OCI-LY3 (cell line): Measurements from ENCODE around the gene LDAH.

Source experiments
- H2AFZ ChIP-seq: fragments of 200-600, 300-600 bp; shearing (Covaris generic); 2 replicates; pipeline ENCODE4 v1.6.0; 2014; ENCODE audit warnings: antibody characterized with exemption, low read depth, low read length
- H3K27ac ChIP-seq: fragments of 200-600, 300-600 bp; sonication (generic); 2 replicates; pipeline ENCODE4 v1.5.1; 2014; ENCODE audit warnings: mild to moderate bottlenecking, low read length, moderate library complexity, mixed read lengths
- H3K27me3 ChIP-seq: fragments of 200-600, 300-600 bp; sonication (generic); 2 replicates; pipeline ENCODE4 v1.6.1; 2014; ENCODE audit warnings: low read depth, low read length, mixed read lengths
- H3K36me3 ChIP-seq: fragments of 200-600, 300-600 bp; sonication (generic); replicated peaks from 2 replicates; pipeline ENCODE3; 2014; ENCODE audit warnings: low read depth, low read length, mixed read lengths
- H3K4me1 ChIP-seq: fragments of 300-600, 200-600 bp; sonication (generic); 2 replicates; pipeline ENCODE4 v1.6.1; 2014; ENCODE audit warnings: low read length, mixed read lengths
- H3K4me2 ChIP-seq: fragments of 200-600, 300-600 bp; sonication (generic); 2 replicates; pipeline ENCODE4 v1.6.1; 2014; ENCODE audit warnings: low read length, mixed read lengths
- H3K4me3 ChIP-seq: fragments of 300-600, 200-600 bp; sonication (generic); 2 replicates; pipeline ENCODE4 v1.5.1; 2014; ENCODE audit warnings: antibody characterized with exemption, mild to moderate bottlenecking, low read length, moderate library complexity
- H3K79me2 ChIP-seq: fragments of 300-600, 200-600 bp; shearing (Covaris generic); 2 replicates; pipeline ENCODE4 v1.6.1; 2014; ENCODE audit warnings: mild to moderate bottlenecking, low read length, mixed read lengths
- H3K9ac ChIP-seq: fragments of 300-600, 200-600 bp; shearing (Covaris generic); 2 replicates; pipeline ENCODE4 v1.6.0; 2014; ENCODE audit warnings: mild to moderate bottlenecking, low read length, moderate library complexity
- H3K9me3 ChIP-seq: fragments of 200-600, 300-600 bp; shearing (Covaris generic); 2 replicates; pipeline ENCODE4 v1.6.1; 2014; ENCODE audit warnings: low read length, mixed read lengths; ENCODE audit not compliant: insufficient read depth
- H4K20me1 ChIP-seq: fragments of 200-600, 300-600 bp; sonication (generic); 2 replicates; pipeline ENCODE4 v1.6.1; 2016; ENCODE audit warnings: low read length, mixed read lengths; ENCODE audit not compliant: insufficient read depth
- CTCF ChIP-seq: fragments of 200-600, 300-600 bp; sonication (generic); IDR thresholded peaks from 2 replicates; pipeline ENCODE4 v1.5.1; 2014; ENCODE audit warnings: antibody characterized with exemption, low read length, low read depth
- EZH2phosphoT487 ChIP-seq: fragments of 200-600 bp; shearing (Covaris generic); IDR thresholded peaks from 2 replicates; pipeline ENCODE4 v1.6.1; 2018; ENCODE audit warnings: antibody characterized with exemption, mixed run types, low read depth

The LDAH gene

DNA sequence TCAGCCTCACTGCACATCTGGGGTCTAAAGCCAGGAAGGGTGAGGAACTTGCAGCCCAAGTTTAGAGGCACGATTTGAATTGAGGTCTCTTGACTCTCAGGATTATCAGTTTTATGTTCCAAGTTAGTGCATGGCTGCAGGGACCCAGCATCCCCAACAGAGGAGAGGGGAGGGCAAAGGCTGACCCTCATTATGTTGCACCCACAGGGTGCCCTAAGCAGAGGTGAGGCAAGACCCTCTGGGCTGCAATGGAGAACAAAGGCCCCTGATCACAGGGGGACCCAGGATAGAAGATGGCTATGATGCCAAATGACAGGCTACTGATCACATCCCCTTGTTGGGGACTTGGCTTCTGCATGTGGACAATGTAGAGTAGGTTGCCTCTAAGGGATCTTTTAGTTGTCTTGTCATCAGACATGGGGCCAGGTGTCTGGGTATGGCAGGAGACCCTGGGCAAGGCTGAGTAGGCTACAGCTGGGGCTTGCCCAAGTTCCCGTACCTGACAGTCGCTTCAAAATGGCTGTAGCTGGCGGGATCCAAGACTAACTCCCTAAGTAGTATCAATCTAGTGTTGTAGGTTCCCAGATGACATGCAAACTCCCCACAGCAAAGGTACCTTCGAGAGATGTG is 160.5 kb downstream of the LDAH start:
- TF ChIP-seq CTCF (no peak), EZH2phosphoT487 (no peak)
- Histone ChIP-seq H2AFZ (no peak overlapping the region), H3K27ac (no peak overlapping the region), H3K4me3 (no peak overlapping the region), H3K36me3 (no peaks in the 10 kb centered on the region), H3K4me2 (no peak overlapping the region), H3K9me3 (no peaks in the 10 kb centered on the region), H3K4me1 (peaks cover 24% of the 10 kb centered on the region), H4K20me1 (no peaks in the 10 kb centered on the region), H3K79me2 (peaks cover 1% of the 10 kb centered on the region; the same call in 1 of the 2 replicates), H3K9ac (no peak overlapping the region), H3K27me3 (peaks cover 57% of the 10 kb centered on the region)

GRCh38 chr2:20661421-20662307 is 161.2 kb downstream of the LDAH start:
- no peak overlapping the region for H3K27ac ChIP-seq
- no peaks in the 10 kb centered on the region for H3K79me2 ChIP-seq
- H3K27me3 ChIP-seq, result peaks cover 56% of the 10 kb centered on the region
- H3K4me3 ChIP-seq, result no peak overlapping the region
- H3K36me3 ChIP-seq, result no peaks in the 10 kb centered on the region
- peaks cover 31% of the 10 kb centered on the region for H3K4me1 ChIP-seq
- H3K9ac ChIP-seq, result no peak overlapping the region
- H3K9me3 ChIP-seq, result no peaks in the 10 kb centered on the region
- no peaks in the 10 kb centered on the region for H4K20me1 ChIP-seq
- no peak overlapping the region for H2AFZ ChIP-seq
- no peak for TF ChIP-seq EZH2phosphoT487
- TF ChIP-seq CTCF, result peak; percentile 90
- H3K4me2 ChIP-seq, result peak overlapping the region; percentile 43

DNA sequence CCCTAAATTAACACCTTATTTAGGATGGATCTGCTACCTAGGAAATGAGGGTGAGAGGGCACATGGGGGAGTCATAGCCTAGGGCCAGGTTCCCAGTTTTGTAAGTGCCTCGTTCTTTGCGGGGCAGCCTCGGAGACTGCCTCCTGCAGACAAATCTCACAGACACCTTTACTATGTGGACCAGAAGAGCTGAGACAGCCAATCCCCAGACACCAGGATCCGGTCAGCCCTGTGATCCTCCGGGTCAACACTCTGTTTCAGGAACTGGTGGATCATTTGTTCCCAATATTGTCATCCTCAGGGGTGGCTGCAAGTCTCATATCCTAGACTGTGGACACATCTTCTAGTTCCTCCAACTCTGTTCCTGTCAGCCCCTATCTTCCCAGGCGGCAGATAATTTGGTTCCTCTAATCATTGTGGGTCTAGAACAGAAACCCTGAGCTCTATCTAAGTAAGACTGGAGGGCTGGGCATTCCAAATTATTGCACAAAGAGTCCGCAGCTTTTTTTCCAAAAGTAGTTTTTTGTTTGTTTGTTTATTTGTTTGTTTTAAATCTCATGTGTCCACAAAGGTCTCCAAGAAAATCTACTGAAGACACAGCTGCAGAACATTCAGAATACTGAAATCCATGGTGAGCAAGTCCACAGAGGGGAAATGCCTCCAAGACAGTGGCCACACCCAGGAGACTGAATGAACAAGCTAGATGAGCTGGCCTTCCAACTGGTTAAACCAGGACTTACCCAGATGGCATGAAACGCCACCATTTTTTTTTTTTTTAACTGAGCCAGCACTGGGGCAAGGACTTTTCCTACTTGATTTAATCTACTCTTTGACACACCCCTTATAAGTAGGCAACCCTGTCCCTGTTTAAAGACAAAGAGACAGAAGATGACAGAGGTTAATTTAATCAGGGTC is 162.1 kb downstream of the LDAH start:
- Histone ChIP-seq H3K9ac (no peak overlapping the region), H3K4me2 (no peak overlapping the region; the same call in 1 of the 2 replicates), H4K20me1 (no peaks in the 10 kb centered on the region), H2AFZ (no peak overlapping the region), H3K36me3 (no peaks in the 10 kb centered on the region), H3K79me2 (no peaks in the 10 kb centered on the region), H3K9me3 (no peaks in the 10 kb centered on the region), H3K4me1 (peaks cover 36% of the 10 kb centered on the region), H3K27me3 (peaks cover 47% of the 10 kb centered on the region), H3K27ac (no peak overlapping the region), H3K4me3 (no peak overlapping the region)
- TF ChIP-seq CTCF, result no peak
- TF ChIP-seq EZH2phosphoT487, result no peak
